ENCODE measurements around the gene TRAPPC8.

- no peak for TF ChIP-seq FOSL1 (IDR thresholded peaks at IDR 0.05; ENCODE audit: low read depth)
- TF ChIP-seq, protein P1, sequence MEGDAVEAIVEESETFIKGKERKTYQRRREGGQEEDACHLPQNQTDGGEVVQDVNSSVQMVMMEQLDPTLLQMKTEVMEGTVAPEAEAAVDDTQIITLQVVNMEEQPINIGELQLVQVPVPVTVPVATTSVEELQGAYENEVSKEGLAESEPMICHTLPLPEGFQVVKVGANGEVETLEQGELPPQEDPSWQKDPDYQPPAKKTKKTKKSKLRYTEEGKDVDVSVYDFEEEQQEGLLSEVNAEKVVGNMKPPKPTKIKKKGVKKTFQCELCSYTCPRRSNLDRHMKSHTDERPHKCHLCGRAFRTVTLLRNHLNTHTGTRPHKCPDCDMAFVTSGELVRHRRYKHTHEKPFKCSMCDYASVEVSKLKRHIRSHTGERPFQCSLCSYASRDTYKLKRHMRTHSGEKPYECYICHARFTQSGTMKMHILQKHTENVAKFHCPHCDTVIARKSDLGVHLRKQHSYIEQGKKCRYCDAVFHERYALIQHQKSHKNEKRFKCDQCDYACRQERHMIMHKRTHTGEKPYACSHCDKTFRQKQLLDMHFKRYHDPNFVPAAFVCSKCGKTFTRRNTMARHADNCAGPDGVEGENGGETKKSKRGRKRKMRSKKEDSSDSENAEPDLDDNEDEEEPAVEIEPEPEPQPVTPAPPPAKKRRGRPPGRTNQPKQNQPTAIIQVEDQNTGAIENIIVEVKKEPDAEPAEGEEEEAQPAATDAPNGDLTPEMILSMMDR (IDR thresholded peaks at IDR 0.05 in 2 of 3, conservative IDR thresholded peaks at IDR 0.05 in 1 of 3; ENCODE audit: borderline replicate concordance in 1 of 3, insufficient read depth in 1 of 3, low read depth in 2 of 3, low read length in 2 of 3), result no peak
- TF ChIP-seq POLR2A (IDR thresholded peaks at IDR 0.05; ENCODE audit: borderline replicate concordance, extremely low read depth, insufficient read depth, insufficient read length), result no peak
- no peak for TF ChIP-seq EZH2 (IDR thresholded peaks at IDR 0.05)
Observed at GRCh38 chr18:31954349-31954748, 11.4 kb upstream of the TRAPPC8 start.
